NCI-H1694 treated with DMSO at 0.1 percent for 48 hours (cell line): ENCODE results near the gene SCFD2.
"Not testable (repeated sequence)": the region's sequence is repeated elsewhere in the genome, so short reads cannot be mapped to it uniquely, and the experiment has no call there.

Experiments
- DNase-seq: peaks from one replicate; lab custom pipeline; 2025; lab: John Stamatoyannopoulos, UW

Gene SCFD2

GRCh38 chr4:53186714-53187358 lies 179.0 kb downstream of the SCFD2 start:
- no peak for DNase-seq

DNA sequence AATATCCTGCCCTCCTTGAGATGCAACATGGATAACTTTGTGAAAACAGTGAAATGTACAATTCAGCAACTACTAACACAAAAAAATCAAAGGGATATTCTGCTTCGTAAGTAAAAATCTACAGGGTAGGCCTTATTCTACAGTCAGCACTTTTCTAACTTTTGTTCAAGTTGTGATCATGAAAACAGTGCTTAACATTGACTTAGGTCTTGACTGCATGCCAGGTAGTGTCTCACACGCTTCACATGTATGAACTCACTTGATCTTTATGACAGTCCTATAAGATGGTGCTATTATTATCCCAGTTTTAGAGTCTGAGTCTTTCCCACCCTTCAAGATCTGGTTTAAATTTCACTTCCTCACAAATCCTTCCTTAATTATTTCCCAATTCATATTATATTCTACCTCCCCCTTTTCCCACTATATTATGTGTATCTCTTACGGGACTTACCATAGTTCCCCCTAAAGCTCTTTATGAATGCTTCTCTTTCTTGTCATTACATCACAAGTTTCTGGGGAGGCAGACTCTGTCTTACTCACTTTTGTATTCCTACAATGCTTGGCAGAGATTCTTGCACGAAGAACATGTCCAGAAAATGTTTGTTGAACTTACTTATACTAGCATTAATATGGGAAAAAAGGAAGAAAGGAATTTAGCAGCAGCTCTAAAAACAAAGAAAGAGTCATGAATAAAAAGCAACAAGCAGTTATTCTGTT lies 179.8 kb downstream of the SCFD2 start:
- DNase-seq, result no peak

DNA sequence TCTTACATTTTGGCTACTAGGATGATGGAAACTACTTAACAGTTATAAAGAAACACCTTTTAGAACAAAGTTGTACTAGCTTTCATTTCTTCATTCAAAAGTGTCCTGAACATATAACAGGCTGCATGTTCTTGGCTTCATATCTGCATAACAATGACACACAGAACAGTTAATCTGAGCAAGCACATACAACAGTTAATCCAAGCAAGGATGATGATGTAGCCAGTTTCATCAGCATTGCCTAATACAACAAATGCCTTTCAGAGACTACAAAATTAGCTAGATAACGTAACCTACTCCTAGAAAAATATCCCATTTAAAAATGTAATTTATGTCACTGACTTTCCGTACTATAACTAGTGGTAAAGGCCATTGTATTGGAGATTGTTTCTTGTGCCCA lies 182.1 kb downstream of the SCFD2 start:
- DNase-seq, result no peak

- not testable (repeated sequence) for DNase-seq
These were observed 188.1 kb downstream of the SCFD2 start for GRCh38 chr4:53177751-53178150.

DNA sequence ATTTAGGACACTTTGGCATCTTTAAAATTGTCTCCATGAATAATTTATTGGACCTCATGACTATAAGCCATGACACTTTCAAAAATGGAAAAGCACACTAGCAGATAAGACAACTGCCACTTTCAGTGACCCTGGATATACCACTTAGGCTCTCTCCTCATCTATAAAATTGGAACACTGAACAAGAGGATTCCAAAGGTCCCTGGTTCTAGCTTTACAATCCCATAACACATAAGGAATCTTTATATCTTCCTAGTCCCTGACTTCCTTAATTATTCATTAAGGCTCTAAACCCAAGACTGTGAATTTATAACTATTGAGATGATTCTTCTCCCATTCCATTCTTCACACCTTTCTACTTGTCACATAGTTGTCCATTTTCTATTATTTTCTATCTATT lies 190.2 kb downstream of the SCFD2 start:
- no peak for DNase-seq

DNA sequence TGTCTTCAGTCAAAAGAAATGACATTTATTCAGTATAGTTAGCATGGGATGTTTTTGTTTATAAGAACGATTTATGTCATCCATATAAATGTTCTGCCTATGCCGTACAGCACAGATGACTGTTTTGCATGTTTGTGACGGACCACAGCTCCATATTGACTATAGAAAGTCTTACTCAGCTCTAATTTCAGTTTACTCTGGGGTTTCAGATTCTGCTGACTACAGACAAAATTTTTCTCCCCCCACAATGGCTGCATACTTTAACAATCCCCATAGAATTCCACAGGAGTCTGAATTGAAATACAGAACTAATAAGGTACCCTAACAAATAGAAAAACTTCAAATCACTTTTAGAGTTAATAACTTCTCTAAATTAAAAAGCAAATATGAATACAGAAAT lies 191.0 kb downstream of the SCFD2 start:
- no peak for DNase-seq

DNA sequence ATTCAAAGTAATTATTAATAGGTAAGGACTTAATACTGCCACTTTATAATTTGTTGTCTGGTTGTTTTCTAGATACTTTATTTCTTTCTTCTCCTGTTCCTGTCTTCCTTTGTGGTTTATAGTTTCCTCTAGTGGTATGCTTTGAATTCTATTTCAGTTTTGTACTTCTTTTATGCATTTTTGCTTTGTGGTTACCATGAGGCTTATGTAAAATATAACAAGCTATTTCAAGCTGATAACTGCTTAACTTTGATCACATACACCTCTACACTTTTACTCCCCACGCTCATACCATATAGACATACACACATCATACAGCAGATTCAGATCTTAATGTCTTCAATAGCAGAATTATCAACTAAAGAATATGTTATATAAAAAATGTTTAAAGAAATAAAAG lies 192.3 kb downstream of the SCFD2 start:
- no peak for DNase-seq

- no peak for DNase-seq
These were observed 194.1 kb downstream of the SCFD2 start for GRCh38 chr4:53171797-53172196.

- no peak for DNase-seq
These were observed 195.9 kb downstream of the SCFD2 start for GRCh38 chr4:53169695-53170617.

GRCh38 chr4:53168228-53168627 lies 197.6 kb downstream of the SCFD2 start:
- no peak for DNase-seq

DNA sequence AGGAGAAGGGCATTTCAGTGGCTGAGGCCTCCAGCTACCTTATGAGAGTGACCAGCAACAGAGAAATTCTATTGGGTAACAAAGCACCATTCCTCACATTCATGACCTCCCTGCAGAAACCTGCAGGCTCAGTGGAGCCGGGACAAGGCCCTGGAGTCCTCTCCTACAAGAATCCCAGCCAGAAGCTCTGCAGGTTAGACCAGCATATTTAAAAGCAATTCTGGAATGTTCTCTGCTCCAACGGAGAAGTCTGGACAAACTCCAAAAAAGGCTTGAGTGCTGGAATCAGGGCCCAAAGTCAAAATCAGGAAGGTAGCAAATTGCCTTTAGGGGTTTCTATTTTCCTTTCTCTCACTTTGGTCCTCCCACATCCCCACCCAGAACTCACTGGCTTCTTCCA lies 202.9 kb downstream of the SCFD2 start:
- DNase-seq, result no peak

GRCh38 chr4:53161787-53162433 lies 204.0 kb downstream of the SCFD2 start:
- no peak for DNase-seq

DNA sequence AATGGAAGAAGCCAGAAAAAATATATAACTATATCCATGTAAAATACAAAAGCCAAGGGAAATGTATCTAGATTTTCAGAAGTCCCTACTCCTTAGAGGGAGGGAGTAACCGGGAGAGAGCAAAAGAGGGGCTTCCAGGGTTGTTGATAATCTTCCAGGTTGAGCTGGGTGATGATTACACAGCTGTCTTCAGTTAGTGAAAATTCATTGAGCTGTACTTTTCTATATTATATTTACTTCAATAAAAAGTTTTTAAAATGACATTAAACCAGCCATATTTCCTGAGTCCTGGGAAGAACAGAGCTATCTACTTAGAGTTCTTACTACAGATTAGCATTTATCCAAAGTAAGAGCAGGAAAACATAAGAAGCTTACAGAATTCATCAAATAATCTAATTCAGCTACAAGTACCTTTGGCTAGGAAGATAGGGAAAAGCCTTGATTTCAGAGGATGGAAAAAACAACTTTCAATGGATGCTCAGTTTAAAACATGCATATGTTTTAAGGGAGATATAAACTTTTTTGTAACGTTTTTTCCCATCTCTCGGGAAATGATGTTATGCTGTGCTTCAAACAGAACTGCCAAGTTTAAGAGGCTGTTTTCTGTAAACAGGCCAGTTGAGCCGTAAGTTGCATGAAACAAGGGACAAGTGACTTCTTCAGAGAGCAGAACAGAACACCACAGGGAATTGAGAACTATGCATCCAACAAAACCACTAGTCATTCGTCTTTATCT lies 204.6 kb downstream of the SCFD2 start:
- DNase-seq, result no peak

GRCh38 chr4:53156896-53157295 lies 209.0 kb downstream of the SCFD2 start:
- DNase-seq, result no peak

DNA sequence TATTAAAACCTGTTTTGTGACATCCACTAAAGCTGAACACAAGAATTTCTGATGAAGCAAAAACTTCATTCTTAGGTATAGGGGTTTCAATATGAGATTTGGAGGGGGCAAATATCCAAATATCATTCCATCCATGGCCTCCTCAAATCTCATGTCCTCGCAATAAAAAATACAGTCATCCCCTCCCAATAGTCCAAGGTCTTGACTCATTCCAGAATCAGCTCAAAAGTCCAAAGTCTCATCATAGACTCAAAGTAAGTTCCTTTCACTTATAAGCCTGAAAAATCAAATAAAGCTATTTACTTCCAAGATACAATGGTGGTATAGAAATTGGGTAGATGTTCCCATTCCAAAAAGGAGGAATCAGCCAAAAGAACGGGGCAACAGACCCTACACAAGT lies 213.4 kb downstream of the SCFD2 start:
- no peak for DNase-seq

DNA sequence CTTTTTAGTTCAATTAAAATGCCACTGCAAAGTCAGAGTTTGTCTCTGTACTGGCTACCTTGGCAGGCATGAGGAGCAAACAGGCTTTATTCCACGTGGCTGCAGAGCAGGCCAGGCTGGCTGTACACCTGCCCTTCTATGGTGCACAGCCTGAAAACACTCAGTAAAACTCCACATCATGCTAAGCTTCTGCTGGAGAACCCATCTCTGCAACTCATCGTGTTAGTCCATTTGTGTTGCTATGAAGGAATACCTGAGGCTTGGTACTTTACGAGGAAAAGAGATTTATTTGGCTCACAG lies 214.4 kb downstream of the SCFD2 start:
- no peak for DNase-seq

- DNase-seq, result no peak
These were observed 215.0 kb downstream of the SCFD2 start for GRCh38 chr4:53150631-53151488.

- DNase-seq, result no peak
These were observed 218.2 kb downstream of the SCFD2 start for GRCh38 chr4:53147711-53148110.

- no peak for DNase-seq
These were observed 218.7 kb downstream of the SCFD2 start for GRCh38 chr4:53147197-53147596.

GRCh38 chr4:53141308-53141707 lies 224.6 kb downstream of the SCFD2 start:
- no peak for DNase-seq

- not testable (repeated sequence) for DNase-seq
These were observed 226.6 kb downstream of the SCFD2 start for GRCh38 chr4:53139256-53139655.
